GM18519 (cell line): ENCODE measurements around the gene MRPL12.

Source experiments
- ATAC-seq: cut with Tn5 transposase; IDR thresholded peaks from one replicate; pipeline ENCODE4 v1.9.1; 2021; ENCODE audit warnings: mild to moderate bottlenecking, moderate library complexity; ENCODE audit not compliant: unreplicated experiment, low FRiP score

The MRPL12 gene

GRCh38 chr17:81700353-81701287 lies 2.5 kb upstream of the MRPL12 start:
- no peak for ATAC-seq

GRCh38 chr17:81701288-81702071 lies 1.7 kb upstream of the MRPL12 start:
- no peak for ATAC-seq

GRCh38 chr17:81703747-81704654 lies 834 bp downstream of the MRPL12 start:
- no peak for ATAC-seq

- no peak for ATAC-seq
These were observed 2.5 kb downstream of the MRPL12 start for GRCh38 chr17:81705518-81706231.

GRCh38 chr17:81706232-81706611 lies 3.1 kb downstream of the MRPL12 start:
- no peak for ATAC-seq

GRCh38 chr17:81706757-81707624 lies 3.8 kb downstream of the MRPL12 start:
- no peak for ATAC-seq

GRCh38 chr17:81707725-81708646 lies 4.8 kb downstream of the MRPL12 start:
- no peak for ATAC-seq

- no peak for ATAC-seq
These were observed 5.6 kb downstream of the MRPL12 start for GRCh38 chr17:81708739-81709185.

GRCh38 chr17:81710514-81711308 lies 7.5 kb downstream of the MRPL12 start:
- ATAC-seq = no peak

GRCh38 chr17:81711814-81712467 lies 8.8 kb downstream of the MRPL12 start, which contains the start of gene SLC25A10:
SLC25A10 (plus strand) TSS chr17:81712284; CDS start chr17:81712427, 143 bp downstream.
- ATAC-seq = no peak

- ATAC-seq = no peak
These were observed 9.4 kb downstream of the MRPL12 start for GRCh38 chr17:81712468-81713003.

- no peak for ATAC-seq
These were observed 9.9 kb downstream of the MRPL12 start for GRCh38 chr17:81713004-81713555.

- no peak for ATAC-seq
These were observed 10.6 kb downstream of the MRPL12 start for GRCh38 chr17:81713556-81714411.

GRCh38 chr17:81714412-81715106 lies 11.4 kb downstream of the MRPL12 start:
- no peak for ATAC-seq
